ENCODE measurements around the gene SAMD5. TPM values are rescaled to one million over a fixed set of nuclear protein-coding genes. Genes with fewer than 3 reads are reported as not detected.

Gene SAMD5
- total and polyA plus RNA-seq, 2 experiments from 2014 or later, result 0.03 TPM; not detected in 1

DNA sequence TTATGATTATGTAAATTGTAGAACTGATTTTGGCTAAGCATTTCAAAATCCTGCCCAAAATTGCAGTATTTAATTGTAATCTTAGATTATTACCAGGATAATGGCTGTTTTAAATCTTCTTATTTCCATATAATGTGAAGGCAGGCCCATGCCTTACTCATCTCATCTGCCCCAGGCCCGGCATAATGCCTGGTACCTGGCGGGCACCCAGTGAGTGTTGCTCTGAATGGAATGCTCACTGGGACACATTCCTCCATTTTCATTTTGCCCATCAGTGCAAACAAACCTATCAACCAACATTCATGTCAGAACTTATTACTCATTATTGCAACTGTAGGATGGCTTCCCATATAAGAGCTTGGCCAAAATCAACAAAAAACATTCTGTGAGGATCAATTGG, 22.8 kb downstream of the SAMD5 start:
- H3K27ac ChIP-seq (ENCODE audit: low read depth), result no peak overlapping the region
- H3K4me1 Mint-ChIP-seq, result peaks cover 3% of the 10 kb centered on the region; the same call in 1 of the 3 replicates
- H4K20me1 ChIP-seq (replicated peaks; ENCODE audit: insufficient read depth), result no peaks in the 10 kb centered on the region
- no peaks in the 10 kb centered on the region for H3K9me3 Mint-ChIP-seq
- TF ChIP-seq, protein P1, sequence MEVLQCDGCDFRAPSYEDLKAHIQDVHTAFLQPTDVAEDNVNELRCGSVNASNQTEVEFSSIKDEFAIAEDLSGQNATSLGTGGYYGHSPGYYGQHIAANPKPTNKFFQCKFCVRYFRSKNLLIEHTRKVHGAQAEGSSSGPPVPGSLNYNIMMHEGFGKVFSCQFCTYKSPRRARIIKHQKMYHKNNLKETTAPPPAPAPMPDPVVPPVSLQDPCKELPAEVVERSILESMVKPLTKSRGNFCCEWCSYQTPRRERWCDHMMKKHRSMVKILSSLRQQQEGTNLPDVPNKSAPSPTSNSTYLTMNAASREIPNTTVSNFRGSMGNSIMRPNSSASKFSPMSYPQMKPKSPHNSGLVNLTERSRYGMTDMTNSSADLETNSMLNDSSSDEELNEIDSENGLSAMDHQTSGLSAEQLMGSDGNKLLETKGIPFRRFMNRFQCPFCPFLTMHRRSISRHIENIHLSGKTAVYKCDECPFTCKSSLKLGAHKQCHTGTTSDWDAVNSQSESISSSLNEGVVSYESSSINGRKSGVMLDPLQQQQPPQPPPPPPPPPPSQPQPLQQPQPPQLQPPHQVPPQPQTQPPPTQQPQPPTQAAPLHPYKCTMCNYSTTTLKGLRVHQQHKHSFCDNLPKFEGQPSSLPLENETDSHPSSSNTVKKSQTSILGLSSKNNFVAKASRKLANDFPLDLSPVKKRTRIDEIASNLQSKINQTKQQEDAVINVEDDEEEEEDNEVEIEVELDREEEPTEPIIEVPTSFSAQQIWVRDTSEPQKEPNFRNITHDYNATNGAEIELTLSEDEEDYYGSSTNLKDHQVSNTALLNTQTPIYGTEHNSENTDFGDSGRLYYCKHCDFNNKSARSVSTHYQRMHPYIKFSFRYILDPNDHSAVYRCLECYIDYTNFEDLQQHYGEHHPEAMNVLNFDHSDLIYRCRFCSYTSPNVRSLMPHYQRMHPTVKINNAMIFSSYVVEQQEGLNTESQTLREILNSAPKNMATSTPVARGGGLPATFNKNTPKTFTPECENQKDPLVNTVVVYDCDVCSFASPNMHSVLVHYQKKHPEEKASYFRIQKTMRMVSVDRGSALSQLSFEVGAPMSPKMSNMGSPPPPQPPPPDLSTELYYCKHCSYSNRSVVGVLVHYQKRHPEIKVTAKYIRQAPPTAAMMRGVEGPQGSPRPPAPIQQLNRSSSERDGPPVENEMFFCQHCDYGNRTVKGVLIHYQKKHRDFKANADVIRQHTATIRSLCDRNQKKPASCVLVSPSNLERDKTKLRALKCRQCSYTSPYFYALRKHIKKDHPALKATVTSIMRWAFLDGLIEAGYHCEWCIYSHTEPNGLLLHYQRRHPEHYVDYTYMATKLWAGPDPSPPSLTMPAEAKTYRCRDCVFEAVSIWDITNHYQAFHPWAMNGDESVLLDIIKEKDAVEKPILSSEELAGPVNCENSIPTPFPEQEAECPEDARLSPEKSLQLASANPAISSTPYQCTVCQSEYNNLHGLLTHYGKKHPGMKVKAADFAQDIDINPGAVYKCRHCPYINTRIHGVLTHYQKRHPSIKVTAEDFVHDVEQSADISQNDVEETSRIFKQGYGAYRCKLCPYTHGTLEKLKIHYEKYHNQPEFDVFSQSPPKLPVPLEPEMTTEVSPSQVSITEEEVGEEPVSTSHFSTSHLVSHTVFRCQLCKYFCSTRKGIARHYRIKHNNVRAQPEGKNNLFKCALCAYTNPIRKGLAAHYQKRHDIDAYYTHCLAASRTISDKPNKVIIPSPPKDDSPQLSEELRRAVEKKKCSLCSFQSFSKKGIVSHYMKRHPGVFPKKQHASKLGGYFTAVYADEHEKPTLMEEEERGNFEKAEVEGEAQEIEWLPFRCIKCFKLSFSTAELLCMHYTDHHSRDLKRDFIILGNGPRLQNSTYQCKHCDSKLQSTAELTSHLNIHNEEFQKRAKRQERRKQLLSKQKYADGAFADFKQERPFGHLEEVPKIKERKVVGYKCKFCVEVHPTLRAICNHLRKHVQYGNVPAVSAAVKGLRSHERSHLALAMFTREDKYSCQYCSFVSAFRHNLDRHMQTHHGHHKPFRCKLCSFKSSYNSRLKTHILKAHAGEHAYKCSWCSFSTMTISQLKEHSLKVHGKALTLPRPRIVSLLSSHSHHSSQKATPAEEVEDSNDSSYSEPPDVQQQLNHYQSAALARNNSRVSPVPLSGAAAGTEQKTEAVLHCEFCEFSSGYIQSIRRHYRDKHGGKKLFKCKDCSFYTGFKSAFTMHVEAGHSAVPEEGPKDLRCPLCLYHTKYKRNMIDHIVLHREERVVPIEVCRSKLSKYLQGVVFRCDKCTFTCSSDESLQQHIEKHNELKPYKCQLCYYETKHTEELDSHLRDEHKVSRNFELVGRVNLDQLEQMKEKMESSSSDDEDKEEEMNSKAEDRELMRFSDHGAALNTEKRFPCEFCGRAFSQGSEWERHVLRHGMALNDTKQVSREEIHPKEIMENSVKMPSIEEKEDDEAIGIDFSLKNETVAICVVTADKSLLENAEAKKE (CRISPR knock-in tag; IDR thresholded peaks at IDR 0.05), result no peak
- TF ChIP-seq, protein P2, sequence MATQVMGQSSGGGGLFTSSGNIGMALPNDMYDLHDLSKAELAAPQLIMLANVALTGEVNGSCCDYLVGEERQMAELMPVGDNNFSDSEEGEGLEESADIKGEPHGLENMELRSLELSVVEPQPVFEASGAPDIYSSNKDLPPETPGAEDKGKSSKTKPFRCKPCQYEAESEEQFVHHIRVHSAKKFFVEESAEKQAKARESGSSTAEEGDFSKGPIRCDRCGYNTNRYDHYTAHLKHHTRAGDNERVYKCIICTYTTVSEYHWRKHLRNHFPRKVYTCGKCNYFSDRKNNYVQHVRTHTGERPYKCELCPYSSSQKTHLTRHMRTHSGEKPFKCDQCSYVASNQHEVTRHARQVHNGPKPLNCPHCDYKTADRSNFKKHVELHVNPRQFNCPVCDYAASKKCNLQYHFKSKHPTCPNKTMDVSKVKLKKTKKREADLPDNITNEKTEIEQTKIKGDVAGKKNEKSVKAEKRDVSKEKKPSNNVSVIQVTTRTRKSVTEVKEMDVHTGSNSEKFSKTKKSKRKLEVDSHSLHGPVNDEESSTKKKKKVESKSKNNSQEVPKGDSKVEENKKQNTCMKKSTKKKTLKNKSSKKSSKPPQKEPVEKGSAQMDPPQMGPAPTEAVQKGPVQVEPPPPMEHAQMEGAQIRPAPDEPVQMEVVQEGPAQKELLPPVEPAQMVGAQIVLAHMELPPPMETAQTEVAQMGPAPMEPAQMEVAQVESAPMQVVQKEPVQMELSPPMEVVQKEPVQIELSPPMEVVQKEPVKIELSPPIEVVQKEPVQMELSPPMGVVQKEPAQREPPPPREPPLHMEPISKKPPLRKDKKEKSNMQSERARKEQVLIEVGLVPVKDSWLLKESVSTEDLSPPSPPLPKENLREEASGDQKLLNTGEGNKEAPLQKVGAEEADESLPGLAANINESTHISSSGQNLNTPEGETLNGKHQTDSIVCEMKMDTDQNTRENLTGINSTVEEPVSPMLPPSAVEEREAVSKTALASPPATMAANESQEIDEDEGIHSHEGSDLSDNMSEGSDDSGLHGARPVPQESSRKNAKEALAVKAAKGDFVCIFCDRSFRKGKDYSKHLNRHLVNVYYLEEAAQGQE (IDR thresholded peaks at IDR 0.05; ENCODE audit: unreplicated experiment), result no peak
- TF ChIP-seq, protein P3, sequence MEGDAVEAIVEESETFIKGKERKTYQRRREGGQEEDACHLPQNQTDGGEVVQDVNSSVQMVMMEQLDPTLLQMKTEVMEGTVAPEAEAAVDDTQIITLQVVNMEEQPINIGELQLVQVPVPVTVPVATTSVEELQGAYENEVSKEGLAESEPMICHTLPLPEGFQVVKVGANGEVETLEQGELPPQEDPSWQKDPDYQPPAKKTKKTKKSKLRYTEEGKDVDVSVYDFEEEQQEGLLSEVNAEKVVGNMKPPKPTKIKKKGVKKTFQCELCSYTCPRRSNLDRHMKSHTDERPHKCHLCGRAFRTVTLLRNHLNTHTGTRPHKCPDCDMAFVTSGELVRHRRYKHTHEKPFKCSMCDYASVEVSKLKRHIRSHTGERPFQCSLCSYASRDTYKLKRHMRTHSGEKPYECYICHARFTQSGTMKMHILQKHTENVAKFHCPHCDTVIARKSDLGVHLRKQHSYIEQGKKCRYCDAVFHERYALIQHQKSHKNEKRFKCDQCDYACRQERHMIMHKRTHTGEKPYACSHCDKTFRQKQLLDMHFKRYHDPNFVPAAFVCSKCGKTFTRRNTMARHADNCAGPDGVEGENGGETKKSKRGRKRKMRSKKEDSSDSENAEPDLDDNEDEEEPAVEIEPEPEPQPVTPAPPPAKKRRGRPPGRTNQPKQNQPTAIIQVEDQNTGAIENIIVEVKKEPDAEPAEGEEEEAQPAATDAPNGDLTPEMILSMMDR (conservative IDR thresholded peaks at IDR 0.05; ENCODE audit: low read depth in 2 of 2), result no peak
- TF ChIP-seq JUNB (IDR thresholded peaks at IDR 0.05; ENCODE audit: unreplicated experiment) (no peak), POLR2AphosphoS5 (IDR thresholded peaks at IDR 0.05; ENCODE audit: low read depth) (no peak), ZNF331 (CRISPR knock-in tag; IDR thresholded peaks at IDR 0.05; ENCODE audit: low read depth) (no peak), STAT1 (IDR thresholded peaks at IDR 0.05; ENCODE audit: unreplicated experiment) (no peak), ZNF114 (CRISPR knock-in tag; IDR thresholded peaks at IDR 0.05) (no peak), EZH2phosphoT487 (IDR thresholded peaks at IDR 0.05; ENCODE audit: unreplicated experiment) (no peak), NANOG (IDR thresholded peaks at IDR 0.05; ENCODE audit: borderline replicate concordance) (no peak), CREB1 (CRISPR knock-in tag; IDR thresholded peaks at IDR 0.05; ENCODE audit: low read depth) (no peak), EZH2 (IDR thresholded peaks at IDR 0.05; ENCODE audit: low read depth, unreplicated experiment) (no peak)
- TF ChIP-seq, protein P4, sequence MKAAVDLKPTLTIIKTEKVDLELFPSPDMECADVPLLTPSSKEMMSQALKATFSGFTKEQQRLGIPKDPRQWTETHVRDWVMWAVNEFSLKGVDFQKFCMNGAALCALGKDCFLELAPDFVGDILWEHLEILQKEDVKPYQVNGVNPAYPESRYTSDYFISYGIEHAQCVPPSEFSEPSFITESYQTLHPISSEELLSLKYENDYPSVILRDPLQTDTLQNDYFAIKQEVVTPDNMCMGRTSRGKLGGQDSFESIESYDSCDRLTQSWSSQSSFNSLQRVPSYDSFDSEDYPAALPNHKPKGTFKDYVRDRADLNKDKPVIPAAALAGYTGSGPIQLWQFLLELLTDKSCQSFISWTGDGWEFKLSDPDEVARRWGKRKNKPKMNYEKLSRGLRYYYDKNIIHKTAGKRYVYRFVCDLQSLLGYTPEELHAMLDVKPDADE (IDR thresholded peaks at IDR 0.05), result no peak
- no peaks in the 10 kb centered on the region for H3K9me2 ChIP-seq (ENCODE audit: insufficient read depth)
- no peaks in the 10 kb centered on the region; the same call in 1 of the 2 replicates for H3K4me1 ChIP-seq (ENCODE audit: insufficient read depth)
- no peak overlapping the region for H3K27ac Mint-ChIP-seq
- H3K79me2 ChIP-seq (replicated peaks; ENCODE audit: insufficient read depth), result no peaks in the 10 kb centered on the region
- H3K36me3 Mint-ChIP-seq (ENCODE audit: low read depth), result no peaks in the 10 kb centered on the region
- no peak overlapping the region for H3K4me3 Mint-ChIP-seq
- peaks cover 4% of the 10 kb centered on the region for H3K27me3 Mint-ChIP-seq (ENCODE audit: insufficient read depth, low read depth, poor library complexity)
- H3K36me3 ChIP-seq (ENCODE audit: insufficient read depth), result no peaks in the 10 kb centered on the region
- H3F3A ChIP-seq (replicated peaks; ENCODE audit: low read depth), result no peaks in the 10 kb centered on the region
- no peak overlapping the region for H3K4me3 ChIP-seq
- DNase-seq (ENCODE audit: low spot score), result no peak
- H3K27me3 ChIP-seq (ENCODE audit: insufficient read depth), result no peaks in the 10 kb centered on the region
- ATAC-seq, result no peak
- no peak overlapping the region for H3K4me2 ChIP-seq
- H2AFZ ChIP-seq, result no peak overlapping the region

Measured in GM23338 (cell line).